HG02798 (cell line): ENCODE measurements around the gene USH2A.

Experiments used
- ATAC-seq: cut with Tn5 transposase; IDR thresholded peaks from one replicate; pipeline ENCODE4 v1.9.1; 2021; ENCODE audit warnings: mild to moderate bottlenecking; ENCODE audit not compliant: unreplicated experiment, poor library complexity

USH2A gene, protein sequence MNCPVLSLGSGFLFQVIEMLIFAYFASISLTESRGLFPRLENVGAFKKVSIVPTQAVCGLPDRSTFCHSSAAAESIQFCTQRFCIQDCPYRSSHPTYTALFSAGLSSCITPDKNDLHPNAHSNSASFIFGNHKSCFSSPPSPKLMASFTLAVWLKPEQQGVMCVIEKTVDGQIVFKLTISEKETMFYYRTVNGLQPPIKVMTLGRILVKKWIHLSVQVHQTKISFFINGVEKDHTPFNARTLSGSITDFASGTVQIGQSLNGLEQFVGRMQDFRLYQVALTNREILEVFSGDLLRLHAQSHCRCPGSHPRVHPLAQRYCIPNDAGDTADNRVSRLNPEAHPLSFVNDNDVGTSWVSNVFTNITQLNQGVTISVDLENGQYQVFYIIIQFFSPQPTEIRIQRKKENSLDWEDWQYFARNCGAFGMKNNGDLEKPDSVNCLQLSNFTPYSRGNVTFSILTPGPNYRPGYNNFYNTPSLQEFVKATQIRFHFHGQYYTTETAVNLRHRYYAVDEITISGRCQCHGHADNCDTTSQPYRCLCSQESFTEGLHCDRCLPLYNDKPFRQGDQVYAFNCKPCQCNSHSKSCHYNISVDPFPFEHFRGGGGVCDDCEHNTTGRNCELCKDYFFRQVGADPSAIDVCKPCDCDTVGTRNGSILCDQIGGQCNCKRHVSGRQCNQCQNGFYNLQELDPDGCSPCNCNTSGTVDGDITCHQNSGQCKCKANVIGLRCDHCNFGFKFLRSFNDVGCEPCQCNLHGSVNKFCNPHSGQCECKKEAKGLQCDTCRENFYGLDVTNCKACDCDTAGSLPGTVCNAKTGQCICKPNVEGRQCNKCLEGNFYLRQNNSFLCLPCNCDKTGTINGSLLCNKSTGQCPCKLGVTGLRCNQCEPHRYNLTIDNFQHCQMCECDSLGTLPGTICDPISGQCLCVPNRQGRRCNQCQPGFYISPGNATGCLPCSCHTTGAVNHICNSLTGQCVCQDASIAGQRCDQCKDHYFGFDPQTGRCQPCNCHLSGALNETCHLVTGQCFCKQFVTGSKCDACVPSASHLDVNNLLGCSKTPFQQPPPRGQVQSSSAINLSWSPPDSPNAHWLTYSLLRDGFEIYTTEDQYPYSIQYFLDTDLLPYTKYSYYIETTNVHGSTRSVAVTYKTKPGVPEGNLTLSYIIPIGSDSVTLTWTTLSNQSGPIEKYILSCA (N-terminal part only)

DNA sequence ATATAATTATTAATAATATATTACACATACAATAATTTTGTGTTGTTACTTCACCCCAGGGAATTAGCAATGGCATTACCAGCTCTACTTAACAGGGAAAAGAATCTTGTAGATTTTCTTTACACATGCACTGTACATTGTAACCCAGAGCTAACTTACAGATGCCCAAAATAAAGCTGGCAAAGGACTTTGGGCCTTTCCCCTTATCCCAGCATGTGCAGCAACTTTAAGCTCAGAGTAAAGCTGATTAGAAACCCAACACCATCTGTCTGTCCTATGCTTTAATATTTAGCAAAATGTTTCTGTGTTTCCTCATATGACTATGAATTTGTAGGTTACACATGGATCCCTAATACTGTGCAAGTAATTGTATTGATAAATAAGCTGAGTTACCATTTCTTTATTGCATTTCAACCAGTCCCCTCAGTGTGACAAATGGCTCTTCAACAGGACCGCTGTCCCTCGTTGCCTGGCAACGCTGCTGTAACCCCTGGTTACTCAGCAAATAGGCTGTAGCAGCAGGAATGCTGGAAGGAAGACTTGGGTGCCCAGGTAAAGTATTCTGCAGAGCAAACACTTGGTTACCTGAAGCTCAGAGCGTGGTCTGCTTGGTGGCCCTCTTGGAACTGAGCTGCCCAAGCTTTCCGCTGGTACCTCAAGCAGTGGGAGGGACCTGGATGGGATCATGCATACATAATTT, at the start of gene USH2A:
Gene USH2A (minus strand): TSS at position 628 of the 700 bp plus-strand sequence. CDS start 1,112 bp downstream, outside the sequence.
- ATAC-seq: no peak

DNA sequence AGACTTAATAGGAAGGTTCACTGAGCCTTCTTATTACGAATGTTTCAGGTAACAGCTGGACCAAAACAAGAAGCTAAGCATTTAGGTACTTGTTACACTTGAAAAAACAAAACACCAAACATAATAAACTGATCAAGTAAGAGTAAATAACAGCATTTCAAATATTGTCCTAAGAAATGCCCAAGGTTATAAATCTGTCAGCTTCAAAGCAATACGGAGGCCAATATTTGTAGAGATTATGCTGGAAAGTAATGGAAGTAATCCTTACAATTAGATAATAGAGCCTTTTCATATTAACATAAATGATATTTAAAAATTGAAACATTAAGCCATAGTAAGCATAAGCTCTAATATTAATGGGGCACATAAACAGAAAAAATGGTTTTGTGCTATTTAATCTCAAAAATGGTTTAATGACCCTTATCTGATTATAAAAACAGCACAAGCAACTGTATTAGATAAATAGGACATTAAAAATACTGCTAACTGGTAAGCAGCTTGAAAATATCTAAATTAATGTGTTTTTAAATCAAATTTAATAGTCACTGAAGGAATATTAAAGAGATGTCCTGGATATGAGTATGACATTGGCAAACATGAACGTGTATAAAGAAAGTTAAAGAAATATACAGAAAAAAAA, 43.0 kb upstream of the USH2A start:
- ATAC-seq: no peak

DNA sequence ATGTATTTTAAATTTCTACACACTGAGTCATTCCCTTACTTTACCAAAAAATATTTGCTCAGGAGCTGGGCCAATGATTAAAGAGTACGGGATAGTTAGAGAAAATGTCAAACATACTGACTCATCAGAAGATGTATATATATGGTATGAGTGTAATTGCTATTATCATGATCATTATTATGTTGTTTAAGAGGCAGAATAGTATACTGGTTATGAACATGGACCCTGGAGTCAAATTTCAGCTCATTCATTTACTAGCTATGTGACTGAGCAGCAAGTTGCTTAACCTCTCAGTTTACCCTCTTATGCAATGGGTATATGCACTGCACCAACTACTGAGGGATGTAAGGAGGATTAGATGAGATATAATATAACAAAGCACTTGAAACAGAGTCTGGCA, 41.2 kb upstream of the USH2A start:
- no peak for ATAC-seq

DNA sequence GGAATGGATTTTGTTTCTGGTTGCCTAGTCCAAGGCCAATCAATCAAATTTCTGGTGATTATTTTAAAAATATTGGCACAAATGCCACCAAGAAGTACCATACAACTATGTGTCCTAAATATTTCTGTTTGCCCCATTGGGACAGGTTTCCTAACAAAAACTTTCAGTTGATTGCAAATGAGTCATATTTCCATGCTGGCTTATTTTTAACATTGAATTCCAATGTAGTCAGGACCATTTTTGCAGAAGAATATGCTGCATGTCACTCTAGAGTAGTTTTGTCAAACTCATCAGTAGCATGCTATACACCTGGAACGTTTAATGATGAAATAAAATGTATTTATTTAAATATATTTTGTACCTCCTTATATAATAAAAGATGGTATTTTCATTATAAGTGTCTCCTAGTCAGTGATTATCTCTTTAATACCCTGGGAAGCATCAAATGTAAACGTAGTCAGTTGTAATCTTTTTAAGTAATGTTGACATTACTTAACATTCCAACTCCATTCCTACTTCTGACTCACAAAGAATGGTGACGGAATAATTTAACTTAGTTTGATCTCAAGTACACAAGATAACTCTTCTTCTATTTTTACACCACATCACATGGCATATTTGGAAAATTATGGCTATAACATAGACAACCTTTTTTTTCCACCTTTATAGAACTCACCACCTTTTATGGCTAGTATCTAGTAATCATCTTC, 39.0 kb upstream of the USH2A start:
- ATAC-seq: no peak

DNA sequence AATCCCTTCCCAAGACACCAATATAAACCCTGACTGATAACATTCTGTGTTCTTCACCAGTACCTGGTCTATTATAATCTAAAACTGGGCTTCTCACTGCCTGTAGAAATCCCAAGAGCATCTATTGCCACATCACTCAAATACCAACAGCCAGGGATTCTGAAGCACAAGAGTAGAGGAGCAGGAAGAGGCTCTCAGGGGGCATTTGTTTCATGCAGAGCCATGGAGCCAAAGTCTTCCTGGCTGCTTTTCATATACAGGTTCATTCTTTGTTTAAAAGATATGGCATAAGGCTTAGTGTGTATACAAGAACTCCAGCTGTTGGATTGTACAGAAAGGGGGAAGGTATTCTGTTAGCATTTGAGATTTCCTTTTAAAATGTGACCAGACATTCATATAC, 38.2 kb upstream of the USH2A start:
- ATAC-seq: no peak

DNA sequence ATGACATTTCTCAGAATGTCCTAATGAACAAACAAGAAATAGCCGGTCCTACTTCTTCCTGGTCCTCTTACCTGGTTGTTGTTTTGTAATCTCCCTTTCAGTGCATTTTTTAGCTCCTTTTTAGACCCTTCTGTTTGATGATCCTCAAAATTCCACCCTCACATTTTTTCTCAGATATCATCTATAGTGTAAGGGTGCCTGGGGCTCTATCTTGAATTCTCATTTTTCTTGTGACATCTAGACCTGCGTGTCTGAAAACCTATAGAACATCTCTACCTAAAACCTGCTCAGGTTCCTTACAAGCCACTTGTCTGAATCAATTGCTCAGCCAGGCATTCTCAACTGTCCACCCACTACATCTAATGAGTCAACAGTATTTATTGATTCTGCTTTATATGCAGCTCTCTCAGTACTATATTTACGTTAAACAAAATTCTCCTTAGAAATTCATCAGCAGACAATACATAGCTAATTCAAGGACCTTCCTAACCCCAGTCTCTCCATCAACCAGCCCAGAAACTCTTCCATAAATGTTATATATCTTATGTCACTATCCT, 36.5 kb upstream of the USH2A start:
- ATAC-seq: no peak

DNA sequence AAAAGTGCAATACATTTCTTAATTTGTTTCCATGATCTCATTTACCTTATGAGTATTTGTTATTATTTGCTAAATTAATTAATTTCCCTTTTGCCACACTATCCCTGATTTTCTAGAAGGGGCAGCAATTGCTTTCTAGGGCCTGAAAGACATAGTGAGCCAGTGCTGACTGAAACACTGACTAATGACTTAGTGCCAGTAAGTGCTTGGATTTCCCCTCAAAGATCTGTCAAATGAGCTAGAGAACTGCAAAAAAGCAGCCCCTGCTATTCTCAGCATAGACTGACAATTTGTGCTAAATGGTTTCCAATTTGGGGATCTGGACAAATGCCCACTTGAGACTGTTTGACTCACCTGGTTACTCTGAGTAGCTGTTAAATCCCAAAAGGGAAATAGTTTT, 35.6 kb upstream of the USH2A start:
- ATAC-seq: no peak

DNA sequence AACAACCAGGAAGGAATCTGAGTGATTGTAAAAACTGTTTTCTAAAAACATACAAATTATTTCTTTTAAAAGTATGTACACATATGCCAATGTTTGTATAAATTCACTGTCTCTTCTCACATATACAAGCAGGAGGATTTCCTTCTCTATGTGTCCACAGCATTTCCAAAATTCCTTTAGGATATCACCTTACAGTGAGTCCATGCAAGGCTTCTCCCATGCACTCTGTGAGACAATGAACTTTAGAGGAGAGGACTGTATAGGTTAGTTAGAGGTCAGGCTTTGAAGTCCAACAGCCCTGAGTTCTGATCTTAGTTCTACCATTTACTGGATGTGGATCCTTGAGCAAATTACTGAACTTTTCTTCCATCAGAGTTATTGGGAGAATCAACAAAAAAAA, 34.1 kb upstream of the USH2A start:
- no peak for ATAC-seq

DNA sequence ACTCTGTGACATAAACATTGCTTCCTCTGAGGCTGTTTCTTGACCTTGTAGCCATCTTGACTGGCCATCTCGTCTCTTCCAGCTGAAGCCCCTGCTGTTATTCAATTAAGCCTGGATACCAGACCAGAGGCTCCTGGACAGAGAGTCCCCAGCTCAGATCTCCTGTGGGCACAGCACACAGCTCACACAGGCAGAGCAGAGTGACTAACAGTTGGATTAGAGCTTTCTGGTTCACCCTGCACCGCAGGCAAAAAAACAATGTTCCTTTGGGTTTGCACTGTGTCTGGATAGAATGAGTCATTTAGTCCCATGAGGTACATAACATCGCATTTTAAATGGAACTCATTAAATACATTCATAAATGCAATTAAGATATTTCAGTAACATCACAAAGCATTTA, 33.4 kb upstream of the USH2A start:
- no peak for ATAC-seq

DNA sequence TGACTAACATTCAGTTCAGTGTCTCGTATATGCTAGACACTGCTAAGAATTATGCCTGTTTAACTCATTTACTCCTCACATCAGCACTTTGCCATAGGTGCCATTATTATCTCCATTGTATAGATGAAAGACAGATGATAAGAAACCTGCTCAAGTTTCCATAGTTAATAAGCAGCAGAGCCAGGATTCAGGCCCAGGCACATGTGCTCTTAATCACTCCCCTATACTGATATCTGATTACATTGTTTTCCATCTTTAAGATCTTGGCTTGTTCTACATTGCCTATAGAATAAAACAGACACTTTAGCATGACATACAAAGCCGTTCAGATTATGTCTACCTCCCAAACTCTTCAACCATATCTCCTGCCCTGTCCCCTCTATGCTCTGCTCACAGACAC, 30.5 kb upstream of the USH2A start:
- ATAC-seq: no peak

DNA sequence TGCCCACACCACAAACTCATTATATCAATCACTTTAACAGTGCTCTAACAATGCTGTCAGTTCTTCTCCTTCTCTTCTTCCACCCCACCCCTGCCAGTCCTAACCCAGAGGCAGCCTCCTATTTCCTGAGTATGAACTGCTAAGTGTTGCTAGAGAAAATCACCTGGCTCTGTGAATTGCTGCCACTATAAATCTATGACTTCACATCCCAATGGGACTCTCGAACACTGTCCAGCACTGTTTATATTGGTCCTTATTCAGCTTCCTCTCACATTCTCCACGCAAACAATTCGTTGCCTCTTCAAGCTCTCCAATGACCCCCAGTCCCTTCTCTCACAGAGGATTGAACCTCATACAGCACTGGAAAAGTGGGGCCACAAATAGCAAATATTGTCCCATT, 27.0 kb upstream of the USH2A start:
- ATAC-seq: no peak

DNA sequence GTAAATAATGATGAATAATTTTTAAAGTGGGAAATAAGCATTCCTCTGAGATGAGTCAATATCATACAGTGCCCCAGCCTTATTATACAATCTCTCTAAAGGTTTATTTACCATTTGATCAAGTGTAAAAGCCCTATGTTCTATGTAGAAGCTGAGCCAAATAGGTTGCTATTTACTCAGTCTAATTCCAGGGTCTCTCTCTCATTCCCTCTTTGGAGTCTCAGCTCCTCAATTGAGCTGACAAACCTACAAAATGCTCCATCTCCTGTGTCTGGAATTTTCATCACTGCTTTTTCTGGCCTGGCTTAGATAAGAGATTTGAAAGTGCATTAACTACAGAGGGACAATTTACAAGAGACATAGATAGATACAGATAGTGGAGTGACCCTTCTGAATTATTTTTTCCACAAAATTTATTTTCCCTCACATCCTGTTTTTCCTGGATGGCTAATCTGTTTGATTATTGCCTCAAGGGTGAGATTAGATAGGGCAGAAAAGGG, 24.8 kb upstream of the USH2A start:
- no peak for ATAC-seq

DNA sequence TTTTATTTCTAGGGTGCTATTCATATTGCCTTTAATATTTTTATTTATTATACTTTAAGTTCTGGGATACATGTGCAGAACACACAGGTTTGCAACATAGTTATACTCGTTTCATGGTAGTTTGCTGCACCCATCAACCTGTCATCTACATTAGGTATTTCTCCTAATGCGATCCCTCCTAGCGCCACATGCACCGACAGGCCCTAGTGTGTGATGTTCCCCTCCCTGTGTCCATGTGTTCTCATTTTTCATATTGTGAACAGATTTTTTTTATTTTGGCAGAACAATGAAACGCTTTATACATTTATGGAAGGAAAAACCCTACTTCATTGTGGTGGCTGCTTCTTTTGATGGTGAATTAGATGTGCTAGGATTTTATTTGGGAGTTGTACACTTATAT, 14.4 kb upstream of the USH2A start:
- no peak for ATAC-seq

DNA sequence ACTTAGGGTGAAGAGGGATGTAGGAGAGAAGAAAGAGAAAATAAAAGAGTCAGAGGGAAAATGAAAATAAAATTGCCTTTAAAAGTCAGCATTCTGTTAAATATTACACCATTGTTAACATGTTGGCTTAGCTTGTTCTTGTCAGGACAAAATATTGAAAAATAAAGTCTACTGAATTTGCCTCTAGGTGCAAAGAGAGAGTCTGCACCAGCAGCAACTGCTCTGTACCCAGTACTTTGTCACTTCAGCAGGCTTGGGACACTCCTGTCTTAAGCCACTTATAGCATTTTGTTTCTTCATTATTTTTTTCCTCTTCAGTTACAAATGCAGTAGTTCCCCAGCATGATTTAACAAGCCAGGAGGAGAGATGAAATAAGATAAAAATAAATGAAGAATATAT, 11.0 kb upstream of the USH2A start:
- ATAC-seq: no peak

DNA sequence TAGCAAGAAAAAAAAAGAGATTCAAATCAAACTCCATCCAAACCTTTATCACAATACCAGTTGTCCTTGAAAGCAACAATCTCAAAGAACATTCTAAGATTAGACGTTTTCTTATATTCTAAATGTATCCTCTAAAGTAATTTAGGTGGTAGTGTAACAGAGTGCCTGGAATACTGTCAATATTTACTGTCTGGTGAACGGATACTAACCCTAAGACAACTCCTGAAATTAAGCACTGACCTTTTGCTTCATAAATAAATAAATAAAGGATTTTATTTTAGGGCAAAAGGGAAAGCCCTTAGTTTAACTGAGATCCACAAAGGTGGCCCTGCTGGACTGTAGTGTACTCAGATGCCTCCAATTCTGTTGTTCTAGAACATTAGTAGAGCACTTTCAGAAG, 9.9 kb upstream of the USH2A start:
- no peak for ATAC-seq

DNA sequence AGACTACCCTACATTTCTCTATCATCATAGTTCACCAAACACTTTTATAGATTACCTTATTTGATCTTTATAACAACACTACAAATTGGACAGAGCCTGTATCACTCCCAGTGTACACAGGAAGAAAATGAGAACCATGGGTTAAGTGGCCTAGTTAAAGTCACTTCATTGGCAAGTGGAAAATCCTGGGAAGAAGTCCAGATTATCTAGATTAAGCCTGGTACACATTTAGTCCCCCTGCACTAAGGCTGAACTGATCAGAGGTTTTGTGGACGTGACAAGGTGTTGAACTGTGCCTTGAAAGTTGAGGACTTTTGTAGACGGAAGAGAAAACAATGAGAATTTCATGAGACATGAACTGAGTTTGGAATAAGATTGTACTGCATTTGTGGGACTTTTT, 7.5 kb upstream of the USH2A start:
- ATAC-seq: no peak

DNA sequence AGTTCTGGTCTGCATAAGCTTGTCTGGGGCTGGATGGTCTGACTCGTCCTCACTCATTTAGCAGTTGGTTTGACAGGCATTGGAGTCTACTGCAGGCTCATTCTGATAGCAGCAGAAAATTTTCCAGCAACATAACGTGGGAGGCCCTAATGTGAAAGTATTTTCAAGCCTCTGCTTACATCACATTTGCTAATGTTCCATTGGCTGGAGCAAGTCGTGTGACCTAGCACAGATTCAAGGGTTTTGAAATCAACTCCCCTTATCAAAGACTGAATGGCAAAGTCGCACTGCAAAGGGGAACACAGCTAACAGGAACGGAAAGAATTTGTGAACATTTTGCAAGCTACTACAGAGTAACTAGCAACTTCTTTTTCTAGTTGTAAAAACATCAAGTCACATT, 2.3 kb upstream of the USH2A start:
- ATAC-seq: no peak

DNA sequence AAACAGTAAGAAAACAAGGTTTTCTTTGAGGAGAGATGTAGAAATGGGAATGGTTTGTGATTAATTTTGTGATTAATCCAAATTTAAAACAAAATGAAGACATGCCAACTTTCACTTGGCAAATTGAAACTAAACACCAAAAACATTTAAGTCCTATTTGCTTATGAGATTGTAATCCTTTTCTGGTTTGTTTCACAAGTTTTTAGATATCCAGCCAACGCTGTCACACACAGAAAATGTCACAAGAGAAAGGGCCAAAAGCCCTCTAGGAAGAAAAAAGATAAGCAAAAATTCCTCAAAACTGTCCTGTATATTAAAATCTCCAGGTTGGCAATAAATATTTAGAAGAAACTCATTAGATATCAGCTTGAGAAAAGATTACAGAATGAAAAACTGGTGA, 2.5 kb downstream of the USH2A start:
- ATAC-seq: no peak

DNA sequence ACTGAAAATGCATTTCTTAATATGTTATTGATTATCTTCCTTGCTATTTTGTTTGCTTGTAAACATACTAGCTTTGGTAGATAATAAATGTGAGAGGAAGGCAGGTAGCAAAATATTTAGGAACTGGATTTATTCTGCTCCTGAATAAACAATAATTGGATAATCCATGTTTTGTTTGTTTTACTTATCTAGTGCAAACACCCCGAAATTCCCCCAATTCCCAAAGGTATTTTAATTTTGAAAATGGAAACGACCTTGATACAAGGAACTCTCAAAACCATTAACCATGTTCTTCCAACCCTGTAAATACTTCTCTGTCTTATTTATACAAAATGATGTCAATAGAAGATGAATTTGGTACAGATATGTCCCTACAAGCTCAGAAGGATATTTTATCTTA, 3.0 kb downstream of the USH2A start:
- no peak for ATAC-seq
